CD4-positive, alpha-beta T cell treated with Interleukin-21 for 1 hour (primary cell): ENCODE data around the gene PPFIA1.
"Not testable (repeated sequence)": the region's sequence is repeated elsewhere in the genome, so short reads cannot be mapped to it uniquely, and the experiment has no call there.

Source experiments
- DNase-seq: peaks from one replicate; pipeline ENCODE4 v3.0.0-alpha.2; 2020

The PPFIA1 gene

GRCh38 chr11:70398834-70399680 is 128.6 kb downstream of the PPFIA1 start:
- DNase-seq: no peak

DNA sequence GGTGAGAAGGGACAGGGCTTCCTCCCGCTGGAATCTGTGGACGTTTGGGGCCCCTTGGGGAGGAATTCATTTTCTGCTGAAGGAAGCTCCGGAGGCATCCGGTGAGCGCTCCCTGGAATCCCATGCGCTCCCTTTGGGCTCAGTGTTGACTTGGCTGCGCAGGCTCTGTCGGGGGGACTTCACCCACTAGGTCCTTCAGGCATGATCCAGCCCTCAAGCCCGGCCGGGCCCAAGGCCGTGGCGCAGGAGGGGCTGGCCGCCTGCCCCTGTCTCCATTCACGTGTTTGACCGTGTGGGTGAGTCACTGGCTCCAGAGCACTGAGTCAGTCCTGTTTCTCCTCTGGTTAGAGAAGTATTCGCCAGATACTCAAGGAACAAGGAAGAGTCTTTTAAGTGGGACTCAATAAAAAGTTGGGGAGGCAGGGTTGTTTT is 129.2 kb downstream of the PPFIA1 start:
- DNase-seq: no peak

GRCh38 chr11:70400643-70401042 is 130.2 kb downstream of the PPFIA1 start:
- no peak for DNase-seq

DNA sequence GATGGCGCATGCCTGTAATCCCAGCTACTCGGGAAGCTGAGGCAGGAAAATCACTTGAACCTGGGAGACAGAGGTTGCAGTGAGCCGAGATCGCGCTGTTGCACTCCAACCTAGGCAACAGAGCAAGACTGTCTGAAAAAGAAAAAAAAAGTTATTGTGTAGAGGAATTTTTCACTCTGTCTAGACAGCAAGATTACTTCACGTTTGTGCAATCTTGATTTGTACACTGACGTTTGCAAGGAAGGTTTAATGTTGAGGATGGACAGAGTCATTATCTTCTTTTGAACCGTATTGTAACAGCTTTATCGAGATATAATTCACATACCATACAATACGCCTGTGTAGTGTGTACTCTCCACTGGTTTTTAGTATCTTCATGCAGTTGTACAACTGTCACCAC is 131.5 kb downstream of the PPFIA1 start:
- DNase-seq: no peak

DNA sequence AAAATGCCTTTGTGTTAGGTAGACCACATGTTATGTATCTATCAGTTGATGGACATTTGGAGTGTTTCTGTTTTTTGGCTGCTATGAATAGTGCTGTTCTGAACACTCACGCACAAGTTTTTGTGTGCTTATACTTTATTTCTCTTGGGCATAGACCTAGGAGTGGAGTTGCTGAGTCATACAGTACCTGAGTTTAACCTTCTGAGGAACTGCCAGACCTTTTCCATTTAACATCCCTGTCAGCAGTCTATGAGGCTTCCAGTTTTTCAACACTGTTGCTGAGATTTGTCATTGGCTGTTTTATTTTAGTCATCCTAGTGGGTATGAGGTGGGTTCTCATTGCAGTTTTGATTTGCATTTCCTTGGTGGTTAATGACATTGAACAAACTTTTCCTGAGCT is 132.2 kb downstream of the PPFIA1 start:
- no peak for DNase-seq

GRCh38 chr11:70404244-70404643 is 133.8 kb downstream of the PPFIA1 start:
- no peak for DNase-seq

- DNase-seq: no peak
These were observed 135.3 kb downstream of the PPFIA1 start for GRCh38 chr11:70405679-70406395.

DNA sequence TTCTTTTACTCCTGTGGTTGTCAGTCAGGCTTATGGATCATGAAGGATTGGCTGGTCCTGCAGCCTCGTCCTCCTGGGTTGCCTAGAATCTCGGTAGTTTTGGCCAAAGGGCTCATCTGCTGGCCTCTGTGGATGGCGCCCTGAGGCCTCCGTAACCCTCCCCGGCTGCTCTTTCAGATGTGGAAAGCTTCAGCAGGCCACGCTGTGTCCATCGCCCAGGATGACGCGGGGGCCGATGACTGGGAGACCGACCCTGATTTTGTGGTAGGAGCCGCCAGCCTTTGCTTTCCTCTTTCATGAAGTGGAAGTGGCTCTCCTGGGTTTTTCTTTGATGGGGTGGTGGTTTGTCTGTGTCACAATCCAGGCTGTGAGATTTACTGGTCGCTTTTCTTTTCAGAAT is 136.6 kb downstream of the PPFIA1 start:
- DNase-seq: no peak

GRCh38 chr11:70407814-70408213 is 137.3 kb downstream of the PPFIA1 start:
- no peak for DNase-seq

- DNase-seq: not testable (repeated sequence)
These were observed 137.8 kb downstream of the PPFIA1 start for GRCh38 chr11:70408326-70408725.

- DNase-seq: no peak
These were observed 138.9 kb downstream of the PPFIA1 start for GRCh38 chr11:70409437-70409836.

DNA sequence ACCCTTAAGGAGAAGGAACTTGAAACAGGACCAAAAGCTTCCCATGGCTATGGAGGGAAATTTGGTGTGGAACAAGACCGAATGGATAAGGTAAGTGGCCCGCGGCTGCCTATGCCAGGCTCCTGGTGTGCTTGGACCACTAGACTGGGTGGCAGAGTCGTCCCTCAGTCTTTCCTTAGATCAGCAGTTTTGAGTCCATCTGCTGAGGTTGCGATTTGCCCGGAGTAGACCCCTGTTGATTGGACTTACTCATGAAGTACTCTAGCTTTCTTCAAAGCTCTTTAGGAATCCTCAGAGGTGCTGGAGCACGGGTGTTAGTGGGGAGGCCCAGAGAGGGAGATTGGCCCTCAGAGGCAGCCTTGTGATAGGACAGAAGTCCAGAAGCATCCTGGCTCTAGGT is 139.4 kb downstream of the PPFIA1 start:
- DNase-seq: no peak

- DNase-seq: no peak
These were observed 140.1 kb downstream of the PPFIA1 start for GRCh38 chr11:70410276-70411205.

DNA sequence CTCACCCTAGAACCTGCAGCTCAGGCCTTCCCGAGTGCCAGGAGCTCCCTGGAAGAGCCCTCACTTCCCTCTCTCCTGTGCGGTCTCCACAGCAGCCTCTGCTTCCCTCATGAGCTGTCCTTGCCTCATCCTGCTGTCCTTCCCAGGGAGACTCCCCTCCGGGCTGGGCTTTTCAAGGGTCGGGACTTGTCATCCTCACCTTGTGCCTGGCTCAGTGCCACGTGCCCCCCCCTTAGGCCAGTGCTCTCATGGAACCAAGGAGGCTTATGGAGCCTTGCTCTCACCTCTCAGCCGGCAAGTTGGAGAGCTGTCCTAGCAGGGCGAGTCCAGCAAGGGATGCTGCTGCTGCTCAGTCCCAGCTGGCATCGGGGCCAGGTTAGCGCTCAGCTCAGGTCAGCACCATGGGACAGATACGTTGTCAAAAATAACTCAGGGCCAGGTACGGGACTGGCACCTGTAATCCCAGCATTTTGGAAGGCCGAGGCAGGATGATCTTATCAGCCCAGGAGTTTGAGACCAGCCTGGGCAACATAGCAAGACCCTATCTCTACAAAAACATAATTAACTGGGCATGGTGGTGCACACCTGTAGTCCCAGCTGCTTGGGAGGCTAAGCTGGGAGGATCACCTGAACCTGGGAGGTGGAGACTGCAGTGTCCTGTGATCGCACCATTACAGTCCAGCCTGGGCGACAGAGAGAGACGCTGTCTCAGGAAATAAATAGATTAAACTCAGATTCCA is 141.4 kb downstream of the PPFIA1 start:
- DNase-seq: no peak

GRCh38 chr11:70413151-70413550 is 142.7 kb downstream of the PPFIA1 start:
- no peak for DNase-seq

- DNase-seq: no peak
These were observed 144.0 kb downstream of the PPFIA1 start for GRCh38 chr11:70414341-70415100.

GRCh38 chr11:70415191-70415590 is 144.7 kb downstream of the PPFIA1 start:
- no peak for DNase-seq

DNA sequence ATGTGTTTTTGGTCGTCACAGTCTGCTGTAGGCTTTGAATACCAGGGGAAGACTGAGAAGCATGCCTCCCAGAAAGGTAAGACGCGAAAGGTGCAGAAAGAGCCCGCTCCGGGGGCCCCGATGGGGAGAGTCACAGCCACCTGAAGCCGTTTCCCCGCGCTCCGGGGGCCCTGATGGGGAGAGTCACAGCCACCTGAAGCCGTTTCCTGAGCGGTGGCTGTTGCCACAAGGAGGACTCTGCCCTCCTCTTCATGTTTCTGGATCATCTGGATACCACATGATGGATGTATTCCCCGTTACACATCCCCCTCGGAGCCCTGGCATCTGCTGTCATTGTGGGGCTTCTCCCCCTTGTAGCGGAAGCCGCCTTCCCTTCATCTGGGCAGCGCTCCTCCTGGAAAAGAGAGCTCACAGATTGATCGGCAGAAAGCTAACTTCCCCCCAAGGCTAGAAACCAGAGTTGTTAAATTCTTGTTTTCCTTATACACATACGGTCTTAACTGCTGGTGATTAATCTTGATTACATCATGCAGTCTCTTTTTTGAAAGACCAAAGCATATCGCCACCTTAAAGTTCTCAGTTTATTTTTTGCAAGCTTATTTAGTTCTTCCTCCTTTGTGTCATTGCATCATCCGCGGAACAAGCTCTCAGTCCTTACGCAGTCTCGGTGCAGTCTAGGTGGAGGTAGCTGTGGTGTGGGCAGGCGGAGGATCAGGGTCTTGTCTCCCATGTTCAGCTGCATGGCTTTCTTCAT is 145.3 kb downstream of the PPFIA1 start:
- DNase-seq: no peak

- no peak for DNase-seq
These were observed 146.4 kb downstream of the PPFIA1 start for GRCh38 chr11:70416881-70417280.

- no peak for DNase-seq
These were observed 147.6 kb downstream of the PPFIA1 start for GRCh38 chr11:70418130-70418529.
